Measurements from ENCODE around the gene CLDN20.
"Not testable (repeated sequence)": the region's sequence is repeated elsewhere in the genome, so short reads cannot be mapped to it uniquely, and the experiment has no call there.

The CLDN20 gene

GRCh38 chr6:155263373-155264063 is at the start of gene CLDN20:
Gene CLDN20 (plus strand): TSS chr6:155264013. CDS start chr6:155275720, 11,707 bp downstream.
- DNase-seq = no peak
- intact Hi-C loops (cut with DNase I) = no loop called here

- DNase-seq = no peak
- intact Hi-C loops (cut with DNase I) = no loop called here
Measured at GRCh38 chr6:155215906-155216305, 47.9 kb upstream of the CLDN20 start.

GRCh38 chr6:155216312-155217046 is 47.3 kb upstream of the CLDN20 start:
- intact Hi-C loops (cut with DNase I) = no loop called here
- DNase-seq = peak in 6 of 10 donors; percentile 41 to 91 (median 72)

GRCh38 chr6:155218711-155219110 is 45.1 kb upstream of the CLDN20 start:
- intact Hi-C loops (cut with DNase I) = not testable (repeated sequence)

GRCh38 chr6:155219299-155219698 is 44.5 kb upstream of the CLDN20 start:
- DNase-seq = no peak
- intact Hi-C loops (cut with DNase I) = no loop called here

More at GRCh38 chr6:155218711-155219110, 45.1 kb upstream of the CLDN20 start:
- not testable (repeated sequence) for DNase-seq

GRCh38 chr6:155219858-155220301 is 43.9 kb upstream of the CLDN20 start:
- DNase-seq = peak in 9 of 10 donors; percentile 20 to 88 (median 44)
- intact Hi-C loops (cut with DNase I) = no loop called here

- DNase-seq = no peak
- intact Hi-C loops (cut with DNase I) = no loop called here
Measured at GRCh38 chr6:155221086-155221485, 42.7 kb upstream of the CLDN20 start.

- DNase-seq = no peak
- intact Hi-C loops (cut with DNase I) = no loop called here
Measured at GRCh38 chr6:155222506-155222905, 41.3 kb upstream of the CLDN20 start.

GRCh38 chr6:155223646-155224451 is 40.0 kb upstream of the CLDN20 start:
- intact Hi-C loops (cut with DNase I) = no loop called here
- DNase-seq = no peak

- intact Hi-C loops (cut with DNase I) = no loop called here
- DNase-seq = no peak
Measured at GRCh38 chr6:155224618-155225017, 39.2 kb upstream of the CLDN20 start.

GRCh38 chr6:155227046-155227445 is 36.8 kb upstream of the CLDN20 start:
- DNase-seq = no peak
- intact Hi-C loops (cut with DNase I) = no loop called here

GRCh38 chr6:155228546-155229166 is 35.2 kb upstream of the CLDN20 start:
- intact Hi-C loops (cut with DNase I) = no loop called here
- DNase-seq = peak in 5 of 10 donors; percentile 23 to 87 (median 79)

GRCh38 chr6:155230975-155231374 is 32.8 kb upstream of the CLDN20 start:
- intact Hi-C loops (cut with DNase I); DNase-seq: not testable (repeated sequence)

- DNase-seq = peak in 3 of 10 donors; percentile 16 to 86 (median 42)
- intact Hi-C loops (cut with DNase I) = no loop called here
Measured at GRCh38 chr6:155232848-155233247, 31.0 kb upstream of the CLDN20 start.

GRCh38 chr6:155234167-155234566 is 29.6 kb upstream of the CLDN20 start:
- no peak for DNase-seq
- intact Hi-C loops (cut with DNase I) = no loop called here

GRCh38 chr6:155234687-155235086 is 29.1 kb upstream of the CLDN20 start:
- no peak for DNase-seq

GRCh38 chr6:155235087-155235486 is 28.7 kb upstream of the CLDN20 start:
- intact Hi-C loops (cut with DNase I) = no loop called here
- no peak for DNase-seq

More at GRCh38 chr6:155234687-155235086, 29.1 kb upstream of the CLDN20 start:
- intact Hi-C loops (cut with DNase I) = no loop called here

- no peak for DNase-seq
- intact Hi-C loops (cut with DNase I) = no loop called here
Measured at GRCh38 chr6:155237613-155238012, 26.2 kb upstream of the CLDN20 start.

- intact Hi-C loops (cut with DNase I) = loop anchor here (10.0 kb wide), 1 partner anchor 366 kb away; no protein-coding TSS in a partner anchor
- no peak for DNase-seq
Measured at GRCh38 chr6:155240905-155241600, 22.8 kb upstream of the CLDN20 start.

GRCh38 chr6:155241966-155242365 is 21.8 kb upstream of the CLDN20 start:
- DNase-seq = no peak
- intact Hi-C loops (cut with DNase I) = loop anchor here (10.0 kb wide), 1 partner anchor 367 kb away; no protein-coding TSS in a partner anchor
